Prostate gland (tissue), 2 donors: Measurements from ENCODE around the gene FAR1.
"Not testable (repeated sequence)": the region's sequence is repeated elsewhere in the genome, so short reads cannot be mapped to it uniquely, and the experiment has no call there.

Experiments
- CTCF ChIP-seq, 4 experiments: fragments of 200-600 bp in 2 of 4; fragments of 450-650 bp in 2 of 4; sonication (generic) in 2 of 4; IDR thresholded peaks; 1 replicate in 3 of 4; 2 replicates in 1 of 4; pipeline ENCODE4 v1.5.1; 2016 to 2019; ENCODE audit warnings: antibody characterized with exemption in 4 of 4, mild to moderate bottlenecking in 2 of 4, moderate library complexity in 2 of 4
- POLR2A ChIP-seq: fragments of 450-650 bp; IDR thresholded peaks from one replicate; pipeline ENCODE4 v1.6.1; 2016; ENCODE audit warnings: antibody characterized with exemption, mild to moderate bottlenecking

- TF ChIP-seq CTCF (IDR thresholded peaks at IDR 0.05); POLR2A: not testable (repeated sequence)
Measured at GRCh38 chr11:13628634-13629033, 39.8 kb upstream of the FAR1 start.
